DND-41 (cell line): ENCODE measurements around the gene ARHGAP28.

ENCODE experiments used
- ATAC-seq: fragments of 200-7000 bp; cut with Tn5 transposase; 3 replicates; pipeline ENCODE4 v1.9.1; 2021; ENCODE audit warnings: low read depth; ENCODE audit not compliant: insufficient read depth
- DNase-seq: peaks from one replicate; pipeline ENCODE4 v3.0.0-alpha.2; 2020
- H2AFZ ChIP-seq: 2 replicates; pipeline ENCODE4 v1.6.0; 2012; ENCODE audit warnings: low read depth, low read length
- H3K27ac ChIP-seq: 2 replicates; pipeline ENCODE4 v1.5.1; 2012; ENCODE audit warnings: low read length, inconsistent platforms
- H3K27me3 ChIP-seq: fragments of 200-600 bp; sonication (generic); 2 replicates; pipeline ENCODE4 v1.6.0; 2012; ENCODE audit warnings: low read length, mild to moderate bottlenecking, inconsistent platforms; ENCODE audit not compliant: insufficient read depth, poor library complexity
- H3K36me3 ChIP-seq: 2 replicates; pipeline ENCODE4 v1.5.1; 2012; ENCODE audit warnings: low read length, inconsistent platforms; ENCODE audit not compliant: insufficient read depth
- H3K4me1 ChIP-seq: 2 replicates; pipeline ENCODE4 v1.5.1; 2012; ENCODE audit warnings: mild to moderate bottlenecking, low read length; ENCODE audit not compliant: insufficient read depth
- H3K4me2 ChIP-seq: 2 replicates; pipeline ENCODE4 v1.6.0; 2012; ENCODE audit warnings: mild to moderate bottlenecking, moderate library complexity, low read length, inconsistent platforms; ENCODE audit not compliant: insufficient read depth
- H3K4me3 ChIP-seq, 2 experiments: fragments of 200-600 bp in 1 of 2; shearing (Covaris generic) in 1 of 2; 2 replicates each; pipeline ENCODE4 v1.5.1; 2012 to 2016; ENCODE audit warnings: inconsistent platforms in 2 of 2, low read length in 2 of 2, mild to moderate bottlenecking in 2 of 2, low read depth in 1 of 2, moderate library complexity in 1 of 2
- H3K79me2 ChIP-seq: 2 replicates; pipeline ENCODE4 v1.6.0; 2012; ENCODE audit warnings: low read length, inconsistent platforms; ENCODE audit not compliant: insufficient read depth
- H3K9ac ChIP-seq: 2 replicates; pipeline ENCODE4 v1.6.0; 2012; ENCODE audit warnings: low read depth, mild to moderate bottlenecking, inconsistent platforms, low read length, moderate library complexity
- H3K9me3 ChIP-seq: 2 replicates; pipeline ENCODE4 v1.5.1; 2012; ENCODE audit warnings: low read length, moderate library complexity, mild to moderate bottlenecking, inconsistent platforms; ENCODE audit not compliant: insufficient read depth, severe bottlenecking
- H4K20me1 ChIP-seq: 2 replicates; pipeline ENCODE4 v1.6.0; 2012; ENCODE audit warnings: low read length; ENCODE audit not compliant: insufficient read depth
- EZH2 ChIP-seq: IDR thresholded peaks from 3 replicates; pipeline ENCODE4 v1.6.1; 2012; ENCODE audit warnings: borderline replicate concordance, low read depth, mild to moderate bottlenecking, moderate library complexity, low read length, inconsistent platforms; ENCODE audit not compliant: severe bottlenecking
- TF ChIP-seq, protein P1 (sequence below): IDR thresholded peaks from 2 replicates; pipeline ENCODE4 v1.5.1; 2012; ENCODE audit warnings: borderline replicate concordance, low read length, moderate library complexity, mild to moderate bottlenecking; ENCODE audit not compliant: poor library complexity, severe bottlenecking; ENCODE audit errors: extremely low read depth

The ARHGAP28 gene

DNA sequence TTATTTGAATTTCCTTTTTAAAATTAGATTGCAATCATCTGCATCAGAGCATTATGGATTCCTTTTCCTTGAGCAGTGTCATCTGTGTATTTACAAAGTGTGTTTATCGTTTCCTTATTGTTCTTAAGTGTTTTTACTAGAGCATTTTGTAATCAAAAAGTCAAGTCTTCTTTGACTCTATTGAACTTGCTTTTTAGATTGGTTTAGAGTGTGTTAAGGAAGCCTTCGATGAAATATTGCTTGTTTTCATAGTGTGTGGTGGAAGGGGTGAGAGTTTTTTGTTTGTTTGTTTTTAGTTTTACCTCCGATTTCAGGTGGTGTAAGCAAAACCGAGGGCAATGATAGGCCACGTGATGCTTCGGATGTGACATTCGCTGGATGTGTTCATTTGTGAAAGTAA is 45.7 kb downstream of the ARHGAP28 start:
- Histone ChIP-seq H3K4me1 (no peaks in the 10 kb centered on the region), H2AFZ (no peak overlapping the region), H3K27ac (no peak overlapping the region), H3K79me2 (no peaks in the 10 kb centered on the region), H3K27me3 (no peaks in the 10 kb centered on the region), H3K9ac (no peak overlapping the region), H3K4me3 (no peak overlapping the region), H3K36me3 (no peaks in the 10 kb centered on the region), H3K9me3 (no peaks in the 10 kb centered on the region), H4K20me1 (no peaks in the 10 kb centered on the region), H3K4me2 (no peak overlapping the region)
- TF ChIP-seq, protein P1, sequence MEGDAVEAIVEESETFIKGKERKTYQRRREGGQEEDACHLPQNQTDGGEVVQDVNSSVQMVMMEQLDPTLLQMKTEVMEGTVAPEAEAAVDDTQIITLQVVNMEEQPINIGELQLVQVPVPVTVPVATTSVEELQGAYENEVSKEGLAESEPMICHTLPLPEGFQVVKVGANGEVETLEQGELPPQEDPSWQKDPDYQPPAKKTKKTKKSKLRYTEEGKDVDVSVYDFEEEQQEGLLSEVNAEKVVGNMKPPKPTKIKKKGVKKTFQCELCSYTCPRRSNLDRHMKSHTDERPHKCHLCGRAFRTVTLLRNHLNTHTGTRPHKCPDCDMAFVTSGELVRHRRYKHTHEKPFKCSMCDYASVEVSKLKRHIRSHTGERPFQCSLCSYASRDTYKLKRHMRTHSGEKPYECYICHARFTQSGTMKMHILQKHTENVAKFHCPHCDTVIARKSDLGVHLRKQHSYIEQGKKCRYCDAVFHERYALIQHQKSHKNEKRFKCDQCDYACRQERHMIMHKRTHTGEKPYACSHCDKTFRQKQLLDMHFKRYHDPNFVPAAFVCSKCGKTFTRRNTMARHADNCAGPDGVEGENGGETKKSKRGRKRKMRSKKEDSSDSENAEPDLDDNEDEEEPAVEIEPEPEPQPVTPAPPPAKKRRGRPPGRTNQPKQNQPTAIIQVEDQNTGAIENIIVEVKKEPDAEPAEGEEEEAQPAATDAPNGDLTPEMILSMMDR: no peak
- TF ChIP-seq EZH2: no peak
- ATAC-seq: no peak
- no peak for DNase-seq

DNA sequence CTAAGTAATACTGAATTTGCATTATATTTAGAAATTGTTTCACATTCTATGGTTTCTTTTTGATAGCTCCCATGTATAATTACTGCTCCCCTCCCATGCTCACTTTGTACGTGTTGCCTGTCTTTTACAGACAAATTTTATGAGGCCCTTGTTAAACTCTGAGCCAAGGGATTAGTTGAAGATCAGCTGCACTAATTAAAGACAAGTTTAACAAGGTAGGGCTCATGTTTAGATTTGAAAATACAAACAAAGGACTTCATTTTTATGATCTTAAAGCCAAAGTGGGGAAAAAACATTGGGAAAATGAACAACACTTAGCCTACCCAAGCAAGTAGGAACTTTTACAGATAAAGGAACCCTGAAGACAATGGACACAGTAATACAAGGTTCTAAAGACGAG is 46.2 kb downstream of the ARHGAP28 start:
- Histone ChIP-seq H3K9me3 (no peaks in the 10 kb centered on the region), H3K36me3 (no peaks in the 10 kb centered on the region), H3K4me1 (no peaks in the 10 kb centered on the region), H4K20me1 (no peaks in the 10 kb centered on the region), H3K27me3 (no peaks in the 10 kb centered on the region), H3K4me2 (no peak overlapping the region), H3K9ac (no peak overlapping the region), H2AFZ (no peak overlapping the region), H3K27ac (no peak overlapping the region), H3K4me3 (no peak overlapping the region), H3K79me2 (no peaks in the 10 kb centered on the region)
- DNase-seq (no peak), ATAC-seq (no peak)
- no peak for TF ChIP-seq EZH2
- TF ChIP-seq, protein P1: no peak

DNA sequence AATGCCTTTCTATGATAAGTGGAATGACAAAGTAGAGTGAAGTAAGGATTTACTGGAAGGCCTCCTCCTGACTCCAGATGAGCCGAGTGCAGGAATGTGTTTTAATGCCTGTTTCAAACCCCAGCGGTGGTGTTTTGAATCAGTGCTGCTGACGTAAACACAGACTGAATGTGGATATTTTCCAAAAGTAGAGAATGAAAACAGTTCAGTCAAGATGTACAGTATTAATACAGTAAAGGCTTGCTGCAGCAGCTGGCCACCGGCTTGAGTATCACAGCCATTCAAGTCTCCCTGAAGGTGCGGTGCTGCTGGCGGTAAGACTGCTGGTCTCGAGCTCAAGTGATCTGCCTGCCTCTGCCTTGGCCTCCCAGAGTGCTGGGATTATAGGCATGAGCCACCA is 46.7 kb downstream of the ARHGAP28 start:
- Histone ChIP-seq H3K9ac (no peak overlapping the region), H3K27me3 (no peaks in the 10 kb centered on the region), H3K27ac (no peak overlapping the region), H4K20me1 (no peaks in the 10 kb centered on the region), H3K4me1 (no peaks in the 10 kb centered on the region), H3K36me3 (no peaks in the 10 kb centered on the region), H3K79me2 (no peaks in the 10 kb centered on the region), H3K9me3 (no peaks in the 10 kb centered on the region), H2AFZ (no peak overlapping the region), H3K4me2 (no peak overlapping the region), H3K4me3 (no peak overlapping the region)
- ATAC-seq (no peak), DNase-seq (no peak)
- no peak for TF ChIP-seq EZH2

DNA sequence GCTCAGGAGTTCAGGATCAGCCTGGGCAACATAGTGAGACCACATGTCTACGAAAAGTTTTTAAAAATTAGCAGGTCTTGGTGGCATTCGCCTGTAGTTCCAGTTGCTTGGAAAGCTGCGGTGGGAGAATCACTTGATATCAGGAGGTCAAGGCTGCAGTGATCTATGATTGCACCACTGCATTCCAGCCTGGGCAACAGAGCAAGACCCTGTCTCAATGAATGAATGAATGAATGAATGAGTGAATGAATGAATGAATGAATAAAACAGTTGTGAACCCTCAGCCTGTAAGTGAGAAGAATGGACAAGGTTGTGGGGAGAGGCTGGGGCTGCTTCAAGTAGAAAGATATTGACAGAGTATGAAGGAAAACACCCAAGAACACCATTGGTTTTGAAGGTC is 48.0 kb downstream of the ARHGAP28 start:
- Histone ChIP-seq H3K4me2 (no peak overlapping the region), H4K20me1 (no peaks in the 10 kb centered on the region), H3K9ac (no peak overlapping the region), H3K27ac (no peak overlapping the region), H3K27me3 (no peaks in the 10 kb centered on the region), H3K4me3 (no peak overlapping the region), H3K79me2 (no peaks in the 10 kb centered on the region), H3K9me3 (no peaks in the 10 kb centered on the region), H3K36me3 (no peaks in the 10 kb centered on the region), H3K4me1 (no peaks in the 10 kb centered on the region), H2AFZ (no peak overlapping the region)
- ATAC-seq (no peak), DNase-seq (no peak)
- TF ChIP-seq EZH2: no peak
- TF ChIP-seq, protein P1: no peak
